ENCODE results near the gene LTBP2.

- TF ChIP-seq CTCF (IDR thresholded peaks at IDR 0.05 in 4 of 5, conservative IDR thresholded peaks at IDR 0.05 in 1 of 5) (no peak), POLR2A (IDR thresholded peaks at IDR 0.05) (no peak)
Measured at GRCh38 chr14:74577948-74578275, 34.1 kb downstream of the LTBP2 start.
